Adipose tissue (tissue), 3 donors: ENCODE results near the gene MGARP. TPM values are rescaled to one million over a fixed set of nuclear protein-coding genes. Genes with fewer than 3 reads are reported as not detected.
"Not testable (repeated sequence)": the region's sequence is repeated elsewhere in the genome, so short reads cannot be mapped to it uniquely, and the experiment has no call there.

Experiments used
- H3K27ac ChIP-seq: one replicate; pipeline ENCODE4 v1.5.1; 2013; ENCODE audit warnings: low read depth, low read length
- WGBS, 3 donors: extraction: QIAGEN DNeasy Blood & Tissue Kit; methylation state at CpG; one replicate each; pipeline ENCODE4 v1.1.7; 2013; 5-methylcytosine and 5-hydroxymethylcytosine counted together
- polyA plus RNA-seq, 3 donors: library from polyadenylated mRNA; stranded (reverse); fragments of 200-250 nt; gene quantifications; one replicate each; pipeline ENCODE4 v1.2.3, GENCODE V29; 2013
- donor health status: healthy with polysubstance abuse.
- donor health status: Bipolar disorder and iron deficiency.
- donor health status: healthy.

Gene MGARP
- polyA plus RNA-seq, 3 donors = 0.07 to 3.4 (median 0.48) TPM

DNA sequence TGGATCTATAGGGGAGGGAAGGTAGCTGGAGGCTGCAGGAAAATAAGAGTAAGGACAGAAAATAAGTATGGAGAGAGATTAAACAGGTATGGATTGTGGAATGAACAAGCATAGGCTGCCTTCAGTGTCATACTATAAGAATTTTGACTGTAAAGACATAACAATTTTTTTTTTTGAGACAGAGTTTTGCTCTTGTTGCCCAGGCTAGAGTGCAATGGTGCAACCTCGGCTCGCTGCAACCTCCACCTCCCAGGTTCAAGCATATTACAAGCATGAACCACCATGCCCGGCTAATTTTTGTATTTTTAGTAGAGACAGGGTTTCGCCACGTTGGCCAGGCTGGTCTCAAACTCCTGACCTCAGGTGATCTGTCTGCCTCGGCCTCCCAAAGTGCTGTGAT is 24.4 kb downstream of the MGARP start:
- WGBS, 3 donors = 88 to 94% (median 92%) methylated on average over 6 of the region's 6 CpGs
- not testable (repeated sequence) for H3K27ac ChIP-seq

DNA sequence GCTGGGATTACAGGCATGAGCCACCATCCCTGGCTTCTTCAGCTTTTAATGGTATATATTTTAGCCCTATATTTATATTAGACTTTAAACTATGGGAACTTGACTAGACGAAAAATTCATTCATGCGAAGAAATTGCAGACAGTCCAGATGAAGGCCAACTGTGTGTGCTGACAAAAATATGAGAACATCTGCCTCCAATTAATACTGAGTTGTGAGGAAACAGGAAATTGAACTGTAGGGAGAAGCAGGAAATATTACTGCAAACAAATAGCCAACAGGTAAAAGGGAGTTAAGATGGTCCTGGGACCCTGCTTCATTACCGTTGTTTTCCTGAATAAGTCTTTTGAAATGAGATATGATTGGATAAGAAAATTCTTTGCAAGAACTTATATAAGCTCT is 26.3 kb downstream of the MGARP start:
- WGBS, 3 donors = 68 to 92% (median 71%) methylated on average over 3 of the region's 3 CpGs
- no peak overlapping the region for H3K27ac ChIP-seq

DNA sequence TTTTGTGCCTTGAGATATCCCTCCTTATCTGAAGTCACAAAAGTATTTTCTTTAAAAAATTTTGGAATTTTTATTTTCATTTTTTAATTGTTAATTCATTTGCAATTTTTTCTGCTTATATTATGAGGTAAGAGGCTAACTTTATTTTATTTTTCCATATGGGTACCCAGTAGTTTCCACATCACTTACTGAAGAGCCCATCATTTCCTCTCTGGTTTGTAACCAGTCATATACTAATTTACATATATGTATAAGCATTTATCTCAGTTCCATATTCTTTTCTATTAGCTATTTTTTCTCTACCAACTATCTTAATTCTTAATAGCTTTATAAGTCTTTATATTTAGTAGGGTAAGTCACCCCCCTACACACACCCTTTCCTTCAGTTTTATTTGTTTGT is 27.0 kb downstream of the MGARP start:
- H3K27ac ChIP-seq = no peak overlapping the region

- H3K27ac ChIP-seq = no peak overlapping the region
- WGBS, 3 donors = 56 to 86% (median 82%) methylated on average over 4 of the region's 4 CpGs
Observed at GRCh38 chr4:139247700-139248238, 32.3 kb downstream of the MGARP start.

DNA sequence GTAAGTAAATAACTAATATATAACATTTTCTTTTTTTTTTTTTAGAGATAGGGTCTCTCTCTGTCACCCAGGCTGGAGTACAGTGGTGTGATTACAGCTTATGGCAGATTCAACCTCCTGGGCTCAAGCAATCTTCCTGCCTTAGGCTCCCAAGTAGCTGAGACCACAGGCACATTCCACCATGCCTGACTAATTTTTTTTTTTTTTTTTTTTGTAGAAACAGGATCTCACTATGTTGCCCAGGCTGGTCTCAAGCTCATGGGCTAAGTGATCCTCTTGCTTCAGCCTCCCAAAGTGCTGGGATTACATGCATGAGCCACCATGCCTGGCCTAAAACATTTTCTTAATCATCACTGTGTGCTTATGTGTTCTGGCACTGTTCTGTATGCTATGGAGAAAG is 32.8 kb downstream of the MGARP start:
- no peak overlapping the region for H3K27ac ChIP-seq

GRCh38 chr4:139246166-139246565 is 33.9 kb downstream of the MGARP start:
- WGBS, 3 donors = 54 to 78% (median 71%) methylated on average over 3 of the region's 3 CpGs
- H3K27ac ChIP-seq = no peak overlapping the region

GRCh38 chr4:139245590-139245989 is 34.4 kb downstream of the MGARP start:
- no peak overlapping the region for H3K27ac ChIP-seq
- 64 to 84% (median 71%) methylated on average over 1 of the region's 1 CpG for WGBS, 3 donors

DNA sequence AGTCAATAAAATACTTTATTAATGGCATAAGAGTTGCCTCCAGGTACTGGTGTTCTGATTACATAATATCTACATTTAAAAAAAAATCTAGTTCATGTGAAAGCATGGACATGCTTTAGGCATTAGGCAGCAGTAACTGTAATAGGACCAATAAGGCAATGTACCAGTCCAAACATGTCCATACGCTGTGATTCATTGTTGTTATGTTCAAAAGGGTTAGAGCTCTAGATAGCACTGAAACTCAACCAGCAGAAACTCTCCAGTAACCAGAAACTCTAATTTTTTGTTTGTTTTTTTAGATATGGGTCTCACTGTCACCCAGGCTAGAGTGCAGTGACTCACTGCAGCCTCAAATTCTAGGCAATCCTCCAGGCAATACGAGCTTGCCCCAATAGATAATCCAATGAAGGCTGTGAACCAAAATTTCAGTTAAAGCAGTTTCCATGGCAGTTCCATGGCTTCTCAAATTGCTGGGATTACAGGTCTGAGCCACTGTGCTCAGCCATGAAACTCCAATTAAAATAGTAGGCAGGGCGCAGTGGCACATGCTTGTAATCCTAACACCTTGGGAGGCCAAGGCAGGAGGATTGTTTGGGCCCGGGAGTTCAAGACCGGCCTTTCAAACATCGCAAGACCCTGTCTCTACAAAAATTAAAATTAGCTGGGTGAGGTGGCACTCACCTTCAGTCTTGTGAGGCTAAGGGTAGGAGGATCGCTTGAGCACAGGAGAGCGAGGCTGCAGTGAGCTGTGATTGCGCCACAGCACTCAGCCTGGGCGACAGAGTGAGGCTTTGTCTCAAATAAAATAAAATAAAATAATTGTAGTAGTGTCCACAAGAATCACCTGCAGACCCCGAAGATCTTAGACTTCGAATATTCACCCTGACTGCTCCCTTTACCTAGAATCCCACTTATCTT is 36.3 kb downstream of the MGARP start:
- WGBS, 3 donors = 87 to 93% (median 88%) methylated on average over 12 of the region's 12 CpGs
- no peak overlapping the region for H3K27ac ChIP-seq

DNA sequence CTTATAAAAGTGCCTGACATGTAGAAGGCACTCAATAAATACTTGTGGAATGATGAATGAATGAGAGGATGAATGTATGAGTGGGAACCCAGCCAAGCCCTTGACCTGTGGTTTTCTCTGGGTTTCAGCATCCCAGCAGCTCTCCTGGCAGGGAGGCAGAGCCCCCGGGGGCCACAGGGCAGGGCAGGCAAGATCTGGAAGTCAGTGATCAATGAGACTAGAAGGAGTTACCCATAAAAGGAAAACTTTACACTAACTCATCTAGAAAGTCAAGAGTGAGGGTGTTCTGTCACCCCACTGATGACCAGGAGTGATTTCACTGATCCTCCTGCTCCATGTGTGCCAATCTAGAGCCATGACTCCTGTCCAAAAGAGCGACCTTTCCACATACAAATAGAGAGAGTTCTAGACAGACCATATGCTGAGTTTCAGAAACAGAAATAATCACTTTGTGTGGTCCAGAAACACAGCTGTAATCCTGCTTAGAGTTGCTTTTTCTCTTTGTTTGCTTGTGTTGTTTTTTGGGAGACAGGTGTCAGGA is 37.4 kb downstream of the MGARP start:
- 68 to 93% (median 81%) methylated on average over 2 of the region's 2 CpGs for WGBS, 3 donors
- H3K27ac ChIP-seq = no peak overlapping the region

DNA sequence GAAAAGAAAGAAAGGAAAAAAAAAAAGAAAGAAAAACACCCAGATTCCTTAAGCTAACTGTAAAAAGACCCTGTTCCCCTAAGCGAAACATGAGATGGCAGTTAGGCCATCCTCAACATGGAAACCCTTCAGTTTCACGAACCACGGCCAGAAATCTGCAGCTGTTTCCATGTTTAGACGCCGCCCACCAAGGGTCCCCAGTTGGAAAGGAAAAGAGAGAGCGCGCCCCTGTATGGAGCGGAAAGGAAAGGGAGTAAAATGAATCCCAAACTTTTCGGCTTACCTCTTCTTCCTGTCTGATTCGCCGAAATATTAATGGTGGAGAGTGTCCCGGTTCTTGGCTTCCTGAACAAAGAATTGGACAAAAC is 38.3 kb downstream of the MGARP start:
- no peak overlapping the region for H3K27ac ChIP-seq
- WGBS, 3 donors = 93 to 95% (median 94%) methylated on average over 12 of the region's 12 CpGs

GRCh38 chr4:139241086-139241783 is 38.8 kb downstream of the MGARP start:
- 83 to 91% (median 91%) methylated on average over 11 of the region's 11 CpGs for WGBS, 3 donors
- no peak overlapping the region for H3K27ac ChIP-seq

GRCh38 chr4:139239127-139239772 is 40.8 kb downstream of the MGARP start:
- H3K27ac ChIP-seq = no peak overlapping the region
- 74 to 91% (median 84%) methylated on average over 7 of the region's 7 CpGs for WGBS, 3 donors

DNA sequence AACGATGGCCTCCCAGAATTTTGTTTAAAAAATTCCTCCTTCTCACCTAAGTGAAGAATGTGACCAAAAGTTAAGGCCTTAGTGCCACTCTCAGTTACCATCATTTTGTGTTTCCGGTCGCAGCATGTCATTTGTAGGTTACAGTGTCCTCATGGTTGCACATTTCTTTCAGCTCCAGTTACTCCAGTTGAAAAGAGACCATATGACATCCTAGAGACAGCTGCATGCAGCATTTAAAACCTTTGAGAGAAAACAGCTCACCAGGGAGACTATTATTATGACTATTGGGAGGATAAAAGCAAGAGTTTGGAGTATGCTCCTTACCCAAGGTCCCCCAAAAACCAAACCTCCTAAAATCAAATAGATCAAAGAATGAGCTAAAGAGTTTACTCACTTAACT is 45.8 kb downstream of the MGARP start:
- 76 to 79% (median 77%) methylated on average over 3 of the region's 3 CpGs for WGBS, 3 donors
- no peak overlapping the region for H3K27ac ChIP-seq

DNA sequence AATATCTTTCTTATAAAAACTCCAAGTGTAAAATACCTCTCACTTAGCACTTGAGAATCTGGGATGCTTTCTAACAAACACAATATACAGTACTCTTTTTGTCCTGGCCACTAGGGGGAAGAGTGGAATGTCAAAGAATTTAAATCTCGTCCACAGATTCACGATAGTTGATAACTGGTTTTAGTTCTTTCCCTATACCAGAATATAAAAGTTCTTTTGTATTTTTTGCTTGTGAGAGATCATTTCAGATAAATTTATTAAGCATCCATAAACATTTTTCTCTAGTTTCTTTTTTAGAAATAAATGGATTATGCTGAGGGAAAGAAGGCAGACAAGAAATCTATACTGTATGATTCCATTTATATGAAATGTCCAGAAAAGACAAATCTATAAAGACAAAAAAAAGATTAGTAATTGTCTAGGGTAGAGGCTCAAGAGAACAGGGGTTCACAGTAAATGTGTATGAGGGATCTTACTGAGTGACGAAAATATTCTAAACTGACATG is 50.4 kb downstream of the MGARP start:
- H3K27ac ChIP-seq = no peak overlapping the region
- WGBS, 3 donors = 29 to 33% (median 32%) methylated on average over 3 of the region's 3 CpGs

- WGBS, 3 donors = 41 to 44% (median 41%) methylated on average over 2 of the region's 2 CpGs
- no peak overlapping the region for H3K27ac ChIP-seq
Observed at GRCh38 chr4:139227729-139228404, 52.2 kb downstream of the MGARP start.

DNA sequence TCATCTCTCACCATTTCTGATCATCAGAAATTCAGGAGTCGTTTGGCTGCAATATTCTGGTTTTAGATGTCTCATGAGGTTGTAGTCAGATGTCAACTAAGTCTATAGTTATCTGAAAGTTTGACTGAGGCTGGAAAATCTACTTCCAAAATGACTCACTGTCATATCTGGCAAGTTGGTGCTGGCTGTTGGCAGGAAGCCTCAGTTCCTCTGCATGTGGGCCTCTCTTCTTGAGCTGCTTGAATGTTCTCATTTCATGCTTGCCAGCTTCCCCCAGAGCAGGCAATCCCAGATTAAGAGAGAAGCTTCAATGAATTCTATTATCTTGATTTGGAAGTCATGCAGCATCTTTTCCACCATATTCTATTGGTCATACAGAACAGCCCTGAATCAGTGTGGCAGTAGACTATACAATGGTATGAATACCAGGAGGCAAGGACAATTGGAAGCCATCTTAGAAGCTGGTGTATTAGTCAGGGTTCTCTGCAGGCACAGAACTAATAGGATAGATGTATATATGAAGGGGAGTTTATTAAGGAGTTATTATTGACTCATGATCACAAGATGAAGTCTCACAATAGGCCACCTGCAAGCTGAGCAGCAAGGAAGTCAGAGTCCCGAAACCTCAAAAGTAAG is 56.2 kb downstream of the MGARP start:
- 88 to 95% (median 89%) methylated on average over 2 of the region's 2 CpGs for WGBS, 3 donors
- no peak overlapping the region for H3K27ac ChIP-seq

DNA sequence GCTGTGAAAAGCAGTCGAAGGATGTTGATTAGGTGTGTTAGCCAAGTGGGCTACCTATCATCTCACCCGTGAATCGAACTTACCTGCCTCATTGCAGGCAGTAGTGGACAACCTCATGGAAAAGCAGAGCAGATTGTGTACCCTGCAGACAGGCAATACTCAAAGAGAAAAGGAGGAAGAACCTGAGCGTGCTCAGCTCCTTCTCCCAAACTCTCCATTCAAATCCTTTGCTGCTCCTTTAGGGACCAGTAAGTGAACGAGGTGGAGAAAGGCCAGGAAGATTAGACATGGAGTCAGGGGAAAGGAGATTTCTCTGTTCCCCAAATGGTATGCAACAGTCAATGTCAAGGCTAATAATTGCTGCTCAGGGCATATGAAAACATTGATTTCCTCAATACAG is 57.8 kb downstream of the MGARP start:
- no peak overlapping the region for H3K27ac ChIP-seq
- WGBS, 3 donors = 86 to 93% (median 93%) methylated on average over 5 of the region's 5 CpGs

DNA sequence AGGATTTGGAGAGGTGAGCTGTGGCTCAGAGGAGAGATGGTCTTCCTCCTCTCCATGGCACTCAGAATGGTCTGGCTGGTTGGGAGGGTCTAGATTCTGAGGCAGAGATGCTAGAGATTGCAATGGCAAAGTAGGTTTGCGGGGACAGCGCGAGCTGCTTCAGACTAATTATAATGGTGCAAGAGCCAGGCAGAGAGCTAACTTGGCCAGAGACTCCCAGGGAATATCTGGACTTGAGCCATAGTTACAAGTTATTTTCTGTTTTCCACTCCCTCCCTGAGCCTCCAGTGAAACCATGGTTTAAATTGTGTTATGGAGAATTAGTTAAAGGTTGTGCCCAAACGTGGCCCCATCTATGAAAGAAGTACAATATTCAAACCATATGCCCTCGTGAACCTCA is 58.3 kb downstream of the MGARP start:
- no peak overlapping the region for H3K27ac ChIP-seq
- WGBS, 3 donors = 69 to 88% (median 74%) methylated on average over 5 of the region's 5 CpGs
